Measurements from ENCODE around the gene IKBKG.
A peak's percentile ranks its signal among the peaks of the same experiment; 100 is the strongest.

GRCh38 chrX:154526901-154527675 lies 20.3 kb upstream of the IKBKG start:
- TF ChIP-seq, protein P1, sequence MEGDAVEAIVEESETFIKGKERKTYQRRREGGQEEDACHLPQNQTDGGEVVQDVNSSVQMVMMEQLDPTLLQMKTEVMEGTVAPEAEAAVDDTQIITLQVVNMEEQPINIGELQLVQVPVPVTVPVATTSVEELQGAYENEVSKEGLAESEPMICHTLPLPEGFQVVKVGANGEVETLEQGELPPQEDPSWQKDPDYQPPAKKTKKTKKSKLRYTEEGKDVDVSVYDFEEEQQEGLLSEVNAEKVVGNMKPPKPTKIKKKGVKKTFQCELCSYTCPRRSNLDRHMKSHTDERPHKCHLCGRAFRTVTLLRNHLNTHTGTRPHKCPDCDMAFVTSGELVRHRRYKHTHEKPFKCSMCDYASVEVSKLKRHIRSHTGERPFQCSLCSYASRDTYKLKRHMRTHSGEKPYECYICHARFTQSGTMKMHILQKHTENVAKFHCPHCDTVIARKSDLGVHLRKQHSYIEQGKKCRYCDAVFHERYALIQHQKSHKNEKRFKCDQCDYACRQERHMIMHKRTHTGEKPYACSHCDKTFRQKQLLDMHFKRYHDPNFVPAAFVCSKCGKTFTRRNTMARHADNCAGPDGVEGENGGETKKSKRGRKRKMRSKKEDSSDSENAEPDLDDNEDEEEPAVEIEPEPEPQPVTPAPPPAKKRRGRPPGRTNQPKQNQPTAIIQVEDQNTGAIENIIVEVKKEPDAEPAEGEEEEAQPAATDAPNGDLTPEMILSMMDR (conservative IDR thresholded peaks at IDR 0.05; ENCODE audit: low read depth, low read length), result peak; percentile 52
- TF ChIP-seq SMC3 (IDR thresholded peaks at IDR 0.05; ENCODE audit: low read depth, low read length) (no peak), POLR2A (IDR thresholded peaks at IDR 0.05; ENCODE audit: low read depth, low read length) (no peak)
